GM20000 (cell line): ENCODE data around the gene ZC3H13.

Experiments
- DNase-seq: peaks from one replicate; pipeline ENCODE4 v3.0.0; 2012; ENCODE audit warnings: low spot score
- CTCF ChIP-seq: IDR thresholded peaks from 2 replicates; pipeline ENCODE4 v1.5.1; 2012; ENCODE audit warnings: mild to moderate bottlenecking, control low read depth; ENCODE audit errors: extremely low read depth, missing control alignments

ZC3H13 gene

GRCh38 chr13:46079770-46080169 lies 27.2 kb upstream of the ZC3H13 start:
- DNase-seq: no peak
- TF ChIP-seq CTCF: no peak

- no peak for DNase-seq
Measured at GRCh38 chr13:46077265-46077664, 24.7 kb upstream of the ZC3H13 start.

GRCh38 chr13:46076827-46077226 lies 24.3 kb upstream of the ZC3H13 start:
- TF ChIP-seq CTCF: no peak
- no peak for DNase-seq

More at GRCh38 chr13:46077265-46077664, 24.7 kb upstream of the ZC3H13 start:
- TF ChIP-seq CTCF: no peak

GRCh38 chr13:46075811-46076210 lies 23.3 kb upstream of the ZC3H13 start:
- no peak for DNase-seq
- TF ChIP-seq CTCF: no peak

- peak; percentile 59 for DNase-seq
- peak; percentile 30 for TF ChIP-seq CTCF
Measured at GRCh38 chr13:46071590-46072249, 19.2 kb upstream of the ZC3H13 start.

GRCh38 chr13:46063292-46063691 lies 10.7 kb upstream of the ZC3H13 start:
- DNase-seq: no peak
- no peak for TF ChIP-seq CTCF

GRCh38 chr13:46062185-46062584 lies 9.6 kb upstream of the ZC3H13 start:
- no peak for TF ChIP-seq CTCF
- no peak for DNase-seq
